Breast epithelium (tissue), 4 donors: ENCODE results near the gene EME2. TPM values are rescaled to one million over a fixed set of nuclear protein-coding genes. Genes with fewer than 3 reads are reported as not detected.
A peak's percentile ranks its signal among the peaks of the same experiment; 100 is the strongest.

Experiments used
- DNase-seq, 2 donors: peaks; one replicate each; pipeline ENCODE4 v3.0.0-alpha.2; 2019; ENCODE audit warnings: low spot score in 2 of 2
- H3K27ac ChIP-seq, 2 donors: fragments of 200-600 bp; sonication (generic) in 1 of 2; one replicate each; pipeline ENCODE4 v1.5.1; 2016 to 2019; ENCODE audit warnings: mild to moderate bottlenecking in 1 of 2
- H3K27me3 ChIP-seq, 2 donors: fragments of 200-600 bp; sonication (generic) in 1 of 2; one replicate each; pipeline versions ENCODE4 v1.5.1 to v1.6.0; 2017 to 2019; ENCODE audit warnings: control low read depth in 1 of 2, mild to moderate bottlenecking in 1 of 2
- H3K36me3 ChIP-seq: fragments of 200-600 bp; one replicate; pipeline ENCODE4 v1.5.1; 2019
- H3K4me1 ChIP-seq, 2 donors: fragments of 200-600 bp; sonication (generic); one replicate each; pipeline ENCODE4 v1.5.1; 2016 to 2019; ENCODE audit warnings: control low read depth in 1 of 2
- H3K4me3 ChIP-seq, 3 donors: fragments of 200-600 bp; sonication (generic); 1 replicate in 2 of 3; 2 replicates in 1 of 3; pipeline ENCODE4 v1.5.1; 2016 to 2019; ENCODE audit warnings: mild to moderate bottlenecking in 3 of 3, moderate library complexity in 2 of 3
- H3K9me3 ChIP-seq, 2 donors: fragments of 200-600 bp; sonication (generic) in 1 of 2; one replicate each; pipeline ENCODE4 v1.5.1; 2016 to 2019; ENCODE audit warnings: control low read depth in 1 of 2
- POLR2A ChIP-seq: fragments of 450-650 bp; IDR thresholded peaks from one replicate; pipeline ENCODE4 v1.6.1; 2016; ENCODE audit warnings: antibody characterized with exemption, mild to moderate bottlenecking, moderate library complexity
- POLR2AphosphoS5 ChIP-seq, 3 donors: sonication (generic); formaldehyde crosslinking; IDR thresholded peaks; one replicate each; pipeline ENCODE4 v1.6.1; 2017; ENCODE audit warnings: antibody characterized with exemption in 3 of 3
- intact Hi-C: fragments of 100-400 bp; cut with DNase I; formaldehyde crosslinking; loops from one replicate; pipeline ENCODE4 v1.15.1; 2023; ENCODE audit warnings: low total_unique reads
- total RNA-seq, 3 donors: library from RNA; depleted of rRNA; stranded (reverse); fragments of >200 nt; gene quantifications; one replicate each; pipeline ENCODE4 v1.1.0, GENCODE V29; 2016
- TF ChIP-seq, protein P1 (sequence below), 3 donors: fragments of 450-650 bp; IDR thresholded peaks; one replicate each; pipeline ENCODE4 v1.5.1; 2016 to 2017; ENCODE audit warnings: antibody characterized with exemption in 3 of 3, mild to moderate bottlenecking in 3 of 3, moderate library complexity in 3 of 3

The EME2 gene
- total RNA-seq, 3 donors from 2014 or later, result 4.6 to 17.4 (median 14.0) TPM

DNA sequence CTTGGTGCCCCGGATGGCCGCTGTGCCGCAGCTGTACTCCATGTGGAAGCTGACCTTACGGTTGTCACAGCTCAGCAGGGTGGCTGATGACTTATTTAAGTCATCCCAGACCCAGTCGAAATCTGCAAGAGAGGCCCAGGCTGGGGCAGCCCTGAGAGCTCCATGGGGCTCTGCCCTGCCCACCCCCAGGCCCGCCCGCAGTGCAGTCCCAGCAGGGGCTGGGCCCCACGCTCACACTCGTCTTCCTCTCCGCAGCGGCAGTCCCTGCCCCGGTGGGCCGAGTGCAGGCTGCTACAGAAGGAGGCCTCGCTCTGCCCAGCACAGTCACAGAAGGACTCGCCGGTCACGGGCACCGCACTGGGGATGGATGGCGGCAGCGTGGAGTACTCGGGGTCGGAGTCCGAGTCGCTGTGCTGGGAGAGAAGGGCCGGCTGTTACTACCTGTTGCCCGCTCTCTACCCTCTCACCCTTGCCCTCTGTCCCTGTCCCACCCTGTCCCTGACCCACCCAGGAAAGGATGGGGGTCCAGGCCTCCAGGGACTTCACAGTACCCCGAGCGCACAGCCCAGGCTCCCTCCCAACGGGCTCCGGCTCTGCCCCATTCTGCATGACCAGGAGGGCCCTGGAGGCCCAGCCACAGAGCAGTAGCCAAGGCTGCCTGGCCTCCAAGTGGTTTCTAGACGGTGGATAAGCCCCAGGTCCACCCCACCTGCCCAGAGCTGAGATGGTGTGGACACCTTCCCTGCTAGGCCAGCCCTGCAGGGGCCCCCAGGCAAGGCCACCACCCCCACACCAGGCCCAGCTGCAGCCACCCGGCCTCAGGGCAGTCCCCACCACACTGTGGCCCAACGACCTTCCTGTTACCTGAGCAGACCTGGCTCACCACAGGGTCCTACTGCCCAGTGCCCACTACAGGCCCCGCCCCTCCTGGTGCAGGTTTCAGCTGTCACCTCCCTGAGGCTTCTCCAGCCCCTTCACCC, 5.9 kb downstream of the EME2 start:
- DNase-seq, result no peak
- intact Hi-C loops, result no loop called here
- H3K27ac ChIP-seq, result no peak overlapping the region
- H3K4me3 ChIP-seq, result no peak overlapping the region
- H3K27me3 ChIP-seq, result no peaks in the 10 kb centered on the region
- TF ChIP-seq, protein P1, sequence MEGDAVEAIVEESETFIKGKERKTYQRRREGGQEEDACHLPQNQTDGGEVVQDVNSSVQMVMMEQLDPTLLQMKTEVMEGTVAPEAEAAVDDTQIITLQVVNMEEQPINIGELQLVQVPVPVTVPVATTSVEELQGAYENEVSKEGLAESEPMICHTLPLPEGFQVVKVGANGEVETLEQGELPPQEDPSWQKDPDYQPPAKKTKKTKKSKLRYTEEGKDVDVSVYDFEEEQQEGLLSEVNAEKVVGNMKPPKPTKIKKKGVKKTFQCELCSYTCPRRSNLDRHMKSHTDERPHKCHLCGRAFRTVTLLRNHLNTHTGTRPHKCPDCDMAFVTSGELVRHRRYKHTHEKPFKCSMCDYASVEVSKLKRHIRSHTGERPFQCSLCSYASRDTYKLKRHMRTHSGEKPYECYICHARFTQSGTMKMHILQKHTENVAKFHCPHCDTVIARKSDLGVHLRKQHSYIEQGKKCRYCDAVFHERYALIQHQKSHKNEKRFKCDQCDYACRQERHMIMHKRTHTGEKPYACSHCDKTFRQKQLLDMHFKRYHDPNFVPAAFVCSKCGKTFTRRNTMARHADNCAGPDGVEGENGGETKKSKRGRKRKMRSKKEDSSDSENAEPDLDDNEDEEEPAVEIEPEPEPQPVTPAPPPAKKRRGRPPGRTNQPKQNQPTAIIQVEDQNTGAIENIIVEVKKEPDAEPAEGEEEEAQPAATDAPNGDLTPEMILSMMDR (IDR thresholded peaks at IDR 0.05), result no peak
- no peak for TF ChIP-seq POLR2A
- no peak for TF ChIP-seq POLR2AphosphoS5 (IDR thresholded peaks at IDR 0.05)
- no peaks in the 10 kb centered on the region for H3K9me3 ChIP-seq
- peaks cover 5% of the 10 kb centered on the region for H3K36me3 ChIP-seq
- peaks cover 8 to 21% of the 10 kb centered on the region in 2 donors for H3K4me1 ChIP-seq

DNA sequence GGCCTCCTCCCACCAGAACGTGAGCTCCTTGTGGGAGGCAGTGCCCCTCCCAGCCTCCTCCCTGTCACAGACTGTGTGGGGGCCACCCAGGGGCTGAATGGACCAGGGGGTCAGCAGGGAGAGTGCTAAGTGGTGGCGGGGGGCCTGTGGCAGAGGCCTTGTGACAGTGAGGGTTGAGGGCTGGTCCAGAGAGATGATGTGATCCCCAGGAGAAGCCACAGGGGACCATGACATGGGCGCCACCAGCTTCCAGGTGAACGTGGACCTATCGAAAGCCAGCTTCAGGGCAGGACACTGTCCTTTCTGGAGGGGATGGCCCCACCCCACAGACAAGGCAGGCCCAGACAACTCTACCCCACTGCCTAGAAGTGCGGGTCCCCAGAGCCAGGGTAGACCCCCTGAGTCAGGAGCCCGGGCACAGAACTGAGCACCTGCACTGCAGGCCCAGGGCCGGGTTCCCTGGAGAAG, 6.7 kb downstream of the EME2 start:
- Histone ChIP-seq H3K4me1 (peaks cover 4 to 21% of the 10 kb centered on the region in 2 donors), H3K4me3 (no peak overlapping the region), H3K27ac (no peak overlapping the region), H3K27me3 (no peaks in the 10 kb centered on the region), H3K36me3 (peaks cover 5% of the 10 kb centered on the region), H3K9me3 (no peaks in the 10 kb centered on the region)
- intact Hi-C loops, result no loop called here
- no peak for DNase-seq
- TF ChIP-seq POLR2AphosphoS5 (IDR thresholded peaks at IDR 0.05), result no peak
- TF ChIP-seq POLR2A, result no peak
- TF ChIP-seq, protein P1 (IDR thresholded peaks at IDR 0.05), result no peak

DNA sequence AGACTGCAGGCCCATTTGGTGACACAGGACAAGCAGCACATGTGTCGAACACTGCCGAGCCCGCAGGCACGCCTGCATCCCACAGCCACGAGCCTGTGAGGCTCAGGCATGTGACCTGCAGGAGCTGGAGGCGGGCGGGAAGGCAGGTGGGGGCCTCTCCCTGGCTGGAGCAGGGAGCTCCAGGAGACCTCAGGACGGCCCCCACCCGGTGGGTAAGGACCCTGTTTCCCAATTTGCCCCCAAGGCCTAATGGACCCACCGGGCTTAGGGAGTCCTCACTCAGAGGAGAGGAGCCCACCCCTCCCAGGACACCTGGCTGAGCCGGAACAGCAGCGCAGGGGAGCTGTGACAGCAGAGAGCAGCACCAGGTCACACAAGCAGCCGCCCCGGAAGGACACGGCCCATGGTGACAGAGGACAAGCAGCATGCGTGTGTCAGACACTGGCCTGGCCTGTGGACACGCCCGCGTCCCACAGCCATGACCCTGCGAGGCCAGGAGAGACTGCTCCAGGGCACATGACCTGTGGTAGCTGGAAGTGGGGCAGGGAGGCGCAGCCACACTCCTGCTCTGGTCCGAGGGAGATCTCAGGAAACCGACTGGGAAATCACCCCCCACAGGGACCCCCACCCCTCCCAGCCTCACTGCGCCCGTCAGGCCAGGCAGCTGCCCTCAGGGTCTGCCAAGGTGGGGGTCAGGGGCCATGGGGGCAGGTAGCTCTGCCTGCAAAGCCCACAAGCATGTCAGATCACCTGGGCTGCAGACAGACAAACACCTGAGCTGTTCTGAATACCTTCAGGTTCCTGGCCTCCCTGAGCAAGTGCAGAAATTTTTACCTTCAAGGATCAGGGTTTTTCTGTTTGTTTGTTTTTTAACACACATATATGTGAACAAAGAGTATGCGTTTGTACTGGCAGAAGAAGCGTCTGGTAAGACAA, 7.4 kb downstream of the EME2 start:
- Histone ChIP-seq H3K4me3 (no peak overlapping the region), H3K27ac (no peak overlapping the region), H3K9me3 (no peaks in the 10 kb centered on the region), H3K4me1 (peaks cover 0 to 15% of the 10 kb centered on the region in 2 donors), H3K27me3 (no peaks in the 10 kb centered on the region), H3K36me3 (peaks cover 5% of the 10 kb centered on the region)
- TF ChIP-seq, protein P1 (IDR thresholded peaks at IDR 0.05), result no peak
- TF ChIP-seq POLR2AphosphoS5 (IDR thresholded peaks at IDR 0.05), result no peak
- TF ChIP-seq POLR2A, result no peak
- no peak for DNase-seq
- intact Hi-C loops, result no loop called here

DNA sequence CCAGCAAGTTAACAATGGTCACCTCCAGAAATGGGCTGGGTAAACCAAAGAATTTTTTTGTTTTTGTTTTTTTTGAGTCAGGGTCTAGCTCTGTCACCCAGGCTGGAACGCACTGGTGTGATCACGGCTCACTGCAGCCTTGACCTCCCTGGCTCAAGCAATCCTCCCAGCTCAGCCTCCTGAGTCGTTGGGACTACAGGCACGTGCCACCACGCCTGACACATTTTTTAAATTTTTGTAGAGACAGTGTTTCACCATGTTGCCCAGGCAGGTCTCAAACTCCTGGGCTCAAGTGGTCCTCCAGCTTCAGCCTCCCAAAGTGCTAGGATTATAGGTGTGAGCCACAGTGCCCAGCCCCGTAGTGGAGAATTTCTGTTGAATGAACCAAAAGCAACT, 8.1 kb downstream of the EME2 start:
- Histone ChIP-seq H3K4me1 (peaks cover 0 to 15% of the 10 kb centered on the region in 2 donors), H3K27me3 (no peaks in the 10 kb centered on the region), H3K9me3 (no peaks in the 10 kb centered on the region), H3K36me3 (peaks cover 5% of the 10 kb centered on the region), H3K27ac (no peak overlapping the region), H3K4me3 (peak overlapping the region in 1 of 3 donors; percentile 96)
- intact Hi-C loops, result no loop called here
- DNase-seq, result no peak
- no peak for TF ChIP-seq POLR2A
- TF ChIP-seq POLR2AphosphoS5 (IDR thresholded peaks at IDR 0.05), result no peak
- TF ChIP-seq, protein P1 (IDR thresholded peaks at IDR 0.05), result no peak
